ENCODE measurements around the gene BBS4.
A peak's percentile ranks its signal among the peaks of the same experiment; 100 is the strongest.
"Not testable (repeated sequence)": the region's sequence is repeated elsewhere in the genome, so short reads cannot be mapped to it uniquely, and the experiment has no call there.

Gene BBS4

GRCh38 chr15:72685925-72686794, at the start of gene BBS4, which contains the start of gene HIGD2B:
BBS4 (plus strand) TSS chr15:72686207; CDS start chr15:72686228, 21 bp downstream.
HIGD2B (minus strand) TSS chr15:72686182; CDS start chr15:72676374, 9,808 bp downstream.
- DNase-seq: peak; percentile 68

GRCh38 chr15:72636519-72637282, 49.3 kb upstream of the BBS4 start:
- not testable (repeated sequence) for DNase-seq

DNA sequence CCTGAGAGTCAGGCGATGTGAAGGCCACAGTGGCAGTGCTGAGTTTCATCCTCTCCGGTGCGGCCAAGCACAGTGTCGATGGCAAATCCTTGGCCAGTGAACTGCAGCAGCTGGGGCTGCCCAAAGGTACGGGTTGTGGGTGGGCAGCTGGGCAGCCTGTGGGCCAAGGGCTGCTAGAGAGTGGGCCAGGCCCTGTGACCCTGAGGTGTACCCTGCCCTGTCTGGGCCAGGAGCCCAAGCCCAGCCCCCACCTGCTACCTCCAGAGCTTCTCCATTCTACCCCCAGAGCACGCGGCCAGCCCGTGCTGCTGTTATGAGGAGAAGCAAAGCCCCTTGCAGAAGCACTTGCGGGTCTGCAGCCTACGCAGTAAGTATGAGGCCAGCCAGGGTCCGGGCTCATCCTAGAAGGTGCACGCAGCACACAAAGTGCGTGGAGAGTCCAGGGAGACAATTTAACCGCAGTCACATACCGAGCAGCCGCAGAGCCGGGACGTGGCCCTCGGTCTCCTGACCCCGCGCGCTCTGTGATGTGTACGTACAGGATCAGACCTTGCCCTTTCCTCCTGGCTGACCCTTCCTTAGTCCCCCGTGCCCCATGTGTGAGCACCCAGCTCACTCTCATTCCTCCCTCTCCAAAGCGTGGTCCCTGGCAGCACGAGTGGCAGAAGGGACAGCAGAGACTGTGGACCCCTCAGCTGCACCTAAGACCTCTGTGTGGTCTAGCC, 46.1 kb upstream of the BBS4 start:
- DNase-seq: not testable (repeated sequence)

DNA sequence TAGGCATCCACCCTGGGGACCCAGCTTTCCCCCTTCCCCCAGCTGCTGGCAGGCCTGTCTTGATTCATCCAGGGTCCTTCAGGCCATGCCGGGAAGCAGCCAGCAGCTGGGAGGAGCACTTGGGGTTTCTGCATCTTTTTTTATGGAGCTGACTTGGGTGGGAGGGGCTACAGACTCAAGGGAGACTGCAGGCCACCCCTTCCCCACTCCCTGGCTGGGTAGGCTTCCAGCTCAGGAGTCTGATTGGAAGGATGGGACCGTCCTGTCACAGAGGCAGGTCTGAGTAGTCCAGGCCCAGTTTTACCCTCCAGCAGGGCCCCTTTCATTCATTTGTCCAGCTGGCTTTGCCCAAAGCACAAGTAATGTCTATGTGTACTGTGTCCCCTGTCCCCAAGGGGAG, 43.7 kb upstream of the BBS4 start:
- DNase-seq: not testable (repeated sequence)

GRCh38 chr15:72648631-72649253, 37.3 kb upstream of the BBS4 start:
- not testable (repeated sequence) for DNase-seq

DNA sequence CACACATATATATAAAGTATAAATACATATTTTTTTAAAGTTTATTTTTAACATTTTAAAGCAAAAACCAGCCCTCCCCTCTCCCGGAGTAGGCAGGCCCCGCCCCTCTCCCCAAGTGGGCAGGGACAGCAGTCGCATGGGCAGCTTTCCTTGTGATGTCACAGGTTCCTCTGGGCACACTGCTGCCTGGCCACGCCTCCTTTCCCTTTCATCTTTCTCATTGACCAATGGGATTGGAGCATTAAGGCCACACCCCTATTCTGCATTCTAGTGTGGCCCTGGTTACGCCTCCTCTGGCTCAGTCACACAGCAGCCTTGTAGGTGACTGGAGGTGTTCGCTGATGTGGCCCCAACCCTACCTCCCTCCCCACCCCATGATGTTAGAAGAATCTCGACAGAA, 31.6 kb upstream of the BBS4 start, which contains the start of gene GOLGA6B:
GOLGA6B (plus strand) TSS at position 301 of the 400 bp plus-strand sequence; CDS start at position 342, 41 bp downstream.
- DNase-seq: not testable (repeated sequence)

GRCh38 chr15:72656014-72656413, 30.0 kb upstream of the BBS4 start:
- not testable (repeated sequence) for DNase-seq

GRCh38 chr15:72661081-72661480, 24.9 kb upstream of the BBS4 start:
- not testable (repeated sequence) for DNase-seq

- DNase-seq: not testable (repeated sequence)
Observed at GRCh38 chr15:72663931-72664330, 22.1 kb upstream of the BBS4 start.

GRCh38 chr15:72665706-72666105, 20.3 kb upstream of the BBS4 start:
- DNase-seq: not testable (repeated sequence)

- DNase-seq: not testable (repeated sequence)
Observed at GRCh38 chr15:72669803-72670202, 16.2 kb upstream of the BBS4 start.

GRCh38 chr15:72670656-72671352, 15.2 kb upstream of the BBS4 start:
- DNase-seq: peak; percentile 54

GRCh38 chr15:72671525-72671924, 14.5 kb upstream of the BBS4 start:
- no peak for DNase-seq

- DNase-seq: no peak
Observed at GRCh38 chr15:72676838-72677237, 9.2 kb upstream of the BBS4 start.

GRCh38 chr15:72680931-72681330, 5.1 kb upstream of the BBS4 start:
- DNase-seq: no peak

GRCh38 chr15:72682772-72683171, 3.2 kb upstream of the BBS4 start:
- no peak for DNase-seq

DNA sequence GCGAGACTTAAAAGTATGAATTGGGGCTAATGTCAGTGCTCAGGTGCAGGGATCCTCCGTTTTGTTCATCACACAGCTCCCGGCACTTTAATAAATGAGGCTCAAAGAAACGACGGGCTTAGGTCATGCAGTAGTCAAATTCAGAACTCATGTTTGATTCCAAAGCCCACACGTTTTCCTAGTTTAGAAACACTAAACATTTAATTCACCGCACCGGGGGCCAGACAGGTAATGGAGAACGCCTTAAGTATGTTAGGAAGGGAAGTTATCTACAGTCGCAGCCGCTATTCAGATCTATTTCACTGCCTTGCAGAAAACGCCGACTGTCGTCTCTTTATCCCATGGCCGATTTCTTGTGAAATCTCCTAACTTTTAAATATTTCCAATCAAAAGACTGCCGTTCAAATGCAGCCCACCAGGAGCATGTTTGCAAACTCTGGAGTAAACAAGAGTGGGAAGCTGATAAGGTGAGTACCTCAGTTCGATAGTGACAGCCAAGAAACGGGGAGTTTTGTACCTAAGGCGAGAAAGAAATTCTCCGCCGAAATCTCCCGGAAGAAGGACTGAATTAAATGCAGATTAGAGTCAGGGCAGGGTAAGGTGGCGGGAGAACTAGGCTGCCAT, 594 bp upstream of the BBS4 start:
- DNase-seq: peak; percentile 1

GRCh38 chr15:72688697-72689096, 2.7 kb downstream of the BBS4 start:
- DNase-seq: no peak

DNA sequence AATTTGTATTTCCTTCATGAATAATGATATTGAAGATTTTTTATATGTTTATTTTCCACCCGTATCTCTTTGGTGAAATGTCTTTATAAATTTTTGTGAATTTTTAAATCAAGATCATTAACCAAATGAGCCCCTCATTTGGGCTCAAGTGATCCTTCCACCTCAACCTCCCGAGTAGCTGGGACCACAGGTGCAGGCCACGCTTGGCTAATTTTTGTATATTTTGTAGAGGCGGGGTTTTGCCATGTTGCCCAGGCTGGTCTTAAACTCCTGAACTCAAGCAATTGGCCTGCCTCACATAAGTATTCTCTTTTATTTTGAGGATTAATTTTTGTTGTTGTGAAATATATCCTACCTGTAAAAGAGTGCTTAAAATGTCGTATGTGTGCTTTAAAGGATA, 4.9 kb downstream of the BBS4 start:
- DNase-seq: no peak

GRCh38 chr15:72698938-72699337, 12.9 kb downstream of the BBS4 start:
- no peak for DNase-seq

GRCh38 chr15:72700076-72700475, 14.1 kb downstream of the BBS4 start:
- no peak for DNase-seq
